ENCODE results near the gene VAMP5.

VAMP5 gene

GRCh38 chr2:85595301-85596025, 11.2 kb downstream of the VAMP5 start, which contains the start of gene RNF181:
Gene RNF181 (plus strand): TSS chr2:85595745. CDS start chr2:85595764, 19 bp downstream.
- Histone ChIP-seq H3K9me3 (ENCODE audit: control insufficient read depth in 2 of 2, low read length in 2 of 2) (no peaks in the 10 kb centered on the region), H3K9ac (ENCODE audit: low read length in 2 of 2) (peak within 1 kb of the TSS; percentile 89 to 96), H3K27ac (ENCODE audit: low read length) (peak within 1 kb of the TSS; percentile 92), H3K27me3 (ENCODE audit: control insufficient read depth in 1 of 2, insufficient read depth in 2 of 2, low read length in 2 of 2) (no peaks in the 10 kb centered on the region), H3K36me3 (ENCODE audit: control insufficient read depth in 2 of 2, insufficient read depth in 2 of 2, low read length in 2 of 2) (peaks cover 9 to 17% of the 10 kb centered on the region in 2 donors), H3K4me3 (ENCODE audit: low read length in 2 of 2) (peak within 1 kb of the TSS; percentile 86 to 98), H3K4me1 (ENCODE audit: control insufficient read depth, insufficient read depth, low read length) (peaks cover 38% of the 10 kb centered on the region)

GRCh38 chr2:85596026-85596333, 11.7 kb downstream of the VAMP5 start:
- Histone ChIP-seq H3K4me1 (ENCODE audit: control insufficient read depth, insufficient read depth, low read length) (peaks cover 38% of the 10 kb centered on the region), H3K27ac (ENCODE audit: low read length) (peak overlapping the region; percentile 92), H3K9me3 (ENCODE audit: control insufficient read depth in 2 of 2, low read length in 2 of 2) (no peaks in the 10 kb centered on the region), H3K36me3 (ENCODE audit: control insufficient read depth in 2 of 2, insufficient read depth in 2 of 2, low read length in 2 of 2) (peaks cover 9 to 17% of the 10 kb centered on the region in 2 donors), H3K4me3 (ENCODE audit: low read length in 2 of 2) (peak overlapping the region; percentile 86 to 98), H3K27me3 (ENCODE audit: control insufficient read depth in 1 of 2, insufficient read depth in 2 of 2, low read length in 2 of 2) (no peaks in the 10 kb centered on the region), H3K9ac (ENCODE audit: low read length in 2 of 2) (peak overlapping the region; percentile 89 to 96)

GRCh38 chr2:85596486-85597143, 12.4 kb downstream of the VAMP5 start:
- Histone ChIP-seq H3K4me1 (ENCODE audit: control insufficient read depth, insufficient read depth, low read length) (peaks cover 38% of the 10 kb centered on the region), H3K36me3 (ENCODE audit: control insufficient read depth in 2 of 2, insufficient read depth in 2 of 2, low read length in 2 of 2) (peaks cover 9 to 17% of the 10 kb centered on the region in 2 donors), H3K27ac (ENCODE audit: low read length) (peak overlapping the region; percentile 92), H3K9me3 (ENCODE audit: control insufficient read depth in 2 of 2, low read length in 2 of 2) (no peaks in the 10 kb centered on the region), H3K9ac (ENCODE audit: low read length in 2 of 2) (peak overlapping the region; percentile 89 to 96), H3K27me3 (ENCODE audit: control insufficient read depth in 1 of 2, insufficient read depth in 2 of 2, low read length in 2 of 2) (no peaks in the 10 kb centered on the region), H3K4me3 (ENCODE audit: low read length in 2 of 2) (peak overlapping the region; percentile 86 to 98)

GRCh38 chr2:85597241-85597640, 13.0 kb downstream of the VAMP5 start:
- peak overlapping the region in 1 of 2 donors; percentile 98 for H3K4me3 ChIP-seq (ENCODE audit: low read length in 2 of 2)
- no peak overlapping the region for H3K9ac ChIP-seq (ENCODE audit: low read length in 2 of 2)

GRCh38 chr2:85598594-85599340, 14.5 kb downstream of the VAMP5 start:
- no peak overlapping the region for H3K4me3 ChIP-seq (ENCODE audit: low read length in 2 of 2)
- H3K4me1 ChIP-seq (ENCODE audit: control insufficient read depth, insufficient read depth, low read length) = peaks cover 47% of the 10 kb centered on the region
- no peaks in the 10 kb centered on the region for H3K9me3 ChIP-seq (ENCODE audit: control insufficient read depth in 2 of 2, low read length in 2 of 2)
- no peak overlapping the region for H3K27ac ChIP-seq (ENCODE audit: low read length)
- peak overlapping the region in 1 of 2 donors; percentile 5 for H3K9ac ChIP-seq (ENCODE audit: low read length in 2 of 2)
- no peaks in the 10 kb centered on the region for H3K27me3 ChIP-seq (ENCODE audit: control insufficient read depth in 1 of 2, insufficient read depth in 2 of 2, low read length in 2 of 2)
- peaks cover 9 to 17% of the 10 kb centered on the region in 2 donors for H3K36me3 ChIP-seq (ENCODE audit: control insufficient read depth in 2 of 2, insufficient read depth in 2 of 2, low read length in 2 of 2)

More at GRCh38 chr2:85597241-85597640, 13.0 kb downstream of the VAMP5 start:
- peaks cover 9 to 17% of the 10 kb centered on the region in 2 donors for H3K36me3 ChIP-seq (ENCODE audit: control insufficient read depth in 2 of 2, insufficient read depth in 2 of 2, low read length in 2 of 2)
- no peaks in the 10 kb centered on the region for H3K9me3 ChIP-seq (ENCODE audit: control insufficient read depth in 2 of 2, low read length in 2 of 2)
- no peak overlapping the region for H3K27ac ChIP-seq (ENCODE audit: low read length)
- H3K4me1 ChIP-seq (ENCODE audit: control insufficient read depth, insufficient read depth, low read length) = peaks cover 42% of the 10 kb centered on the region
- H3K27me3 ChIP-seq (ENCODE audit: control insufficient read depth in 1 of 2, insufficient read depth in 2 of 2, low read length in 2 of 2) = no peaks in the 10 kb centered on the region

GRCh38 chr2:85599468-85600234, 15.4 kb downstream of the VAMP5 start:
- H3K36me3 ChIP-seq (ENCODE audit: control insufficient read depth in 2 of 2, insufficient read depth in 2 of 2, low read length in 2 of 2) = peaks cover 9 to 17% of the 10 kb centered on the region in 2 donors
- no peak overlapping the region for H3K9ac ChIP-seq (ENCODE audit: low read length in 2 of 2)
- H3K27ac ChIP-seq (ENCODE audit: low read length) = no peak overlapping the region
- no peaks in the 10 kb centered on the region for H3K27me3 ChIP-seq (ENCODE audit: control insufficient read depth in 1 of 2, insufficient read depth in 2 of 2, low read length in 2 of 2)
- peaks cover 48% of the 10 kb centered on the region for H3K4me1 ChIP-seq (ENCODE audit: control insufficient read depth, insufficient read depth, low read length)
- no peak overlapping the region for H3K4me3 ChIP-seq (ENCODE audit: low read length in 2 of 2)
- no peaks in the 10 kb centered on the region for H3K9me3 ChIP-seq (ENCODE audit: control insufficient read depth in 2 of 2, low read length in 2 of 2)

GRCh38 chr2:85600235-85600575, 16.0 kb downstream of the VAMP5 start:
- peak overlapping the region; percentile 73 for H3K27ac ChIP-seq (ENCODE audit: low read length)
- H3K4me1 ChIP-seq (ENCODE audit: control insufficient read depth, insufficient read depth, low read length) = peaks cover 47% of the 10 kb centered on the region
- no peaks in the 10 kb centered on the region for H3K27me3 ChIP-seq (ENCODE audit: control insufficient read depth in 1 of 2, insufficient read depth in 2 of 2, low read length in 2 of 2)
- no peaks in the 10 kb centered on the region for H3K9me3 ChIP-seq (ENCODE audit: control insufficient read depth in 2 of 2, low read length in 2 of 2)
- H3K36me3 ChIP-seq (ENCODE audit: control insufficient read depth in 2 of 2, insufficient read depth in 2 of 2, low read length in 2 of 2) = peaks cover 9 to 17% of the 10 kb centered on the region in 2 donors
- no peak overlapping the region for H3K4me3 ChIP-seq (ENCODE audit: low read length in 2 of 2)
- no peak overlapping the region for H3K9ac ChIP-seq (ENCODE audit: low read length in 2 of 2)

GRCh38 chr2:85600951-85601770, 16.9 kb downstream of the VAMP5 start:
- peak overlapping the region; percentile 98 to 99 for H3K4me3 ChIP-seq (ENCODE audit: low read length in 2 of 2)
- H3K27me3 ChIP-seq (ENCODE audit: control insufficient read depth in 1 of 2, insufficient read depth in 2 of 2, low read length in 2 of 2) = no peaks in the 10 kb centered on the region
- peak overlapping the region; percentile 73 for H3K27ac ChIP-seq (ENCODE audit: low read length)
- peak overlapping the region; percentile 84 to 94 for H3K9ac ChIP-seq (ENCODE audit: low read length in 2 of 2)
- no peaks in the 10 kb centered on the region for H3K9me3 ChIP-seq (ENCODE audit: control insufficient read depth in 2 of 2, low read length in 2 of 2)
- H3K36me3 ChIP-seq (ENCODE audit: control insufficient read depth in 2 of 2, insufficient read depth in 2 of 2, low read length in 2 of 2) = peaks cover 9 to 17% of the 10 kb centered on the region in 2 donors
- H3K4me1 ChIP-seq (ENCODE audit: control insufficient read depth, insufficient read depth, low read length) = peaks cover 52% of the 10 kb centered on the region

- Histone ChIP-seq H3K27me3 (ENCODE audit: control insufficient read depth in 1 of 2, insufficient read depth in 2 of 2, low read length in 2 of 2) (no peaks in the 10 kb centered on the region), H3K4me3 (ENCODE audit: low read length in 2 of 2) (peak overlapping the region; percentile 98 to 99), H3K27ac (ENCODE audit: low read length) (peak overlapping the region; percentile 73), H3K9ac (ENCODE audit: low read length in 2 of 2) (peak overlapping the region; percentile 84 to 94), H3K9me3 (ENCODE audit: control insufficient read depth in 2 of 2, low read length in 2 of 2) (no peaks in the 10 kb centered on the region), H3K36me3 (ENCODE audit: control insufficient read depth in 2 of 2, insufficient read depth in 2 of 2, low read length in 2 of 2) (peaks cover 8 to 13% of the 10 kb centered on the region in 2 donors), H3K4me1 (ENCODE audit: control insufficient read depth, insufficient read depth, low read length) (peaks cover 47% of the 10 kb centered on the region)
Measured at GRCh38 chr2:85601771-85602475, 17.7 kb downstream of the VAMP5 start.

Measured in stomach smooth muscle (tissue), 2 donors.